HTERT RPE-1 (cell line): Measurements from ENCODE around the gene DACT3.
"Not testable (repeated sequence)": the region's sequence is repeated elsewhere in the genome, so short reads cannot be mapped to it uniquely, and the experiment has no call there.

Experiments used
- in situ Hi-C: fragments of 300-500 bp; cut with MboI; formaldehyde crosslinking; loops from 4 replicates; pipeline ENCODE4 v1.14.3; 2020; ENCODE audit warnings: low sequenced_read_pairs

Gene DACT3

GRCh38 chr19:46634656-46635218, 26.2 kb downstream of the DACT3 start:
- in situ Hi-C loops = no loop called here

GRCh38 chr19:46634045-46634655, 26.8 kb downstream of the DACT3 start:
- in situ Hi-C loops = no loop called here

- in situ Hi-C loops = no loop called here
Observed at GRCh38 chr19:46633130-46633529, 27.9 kb downstream of the DACT3 start.

GRCh38 chr19:46631481-46631880, 29.5 kb downstream of the DACT3 start:
- in situ Hi-C loops = no loop called here

- in situ Hi-C loops = no loop called here
Observed at GRCh38 chr19:46630586-46631205, 30.3 kb downstream of the DACT3 start.

GRCh38 chr19:46629546-46630025, 31.4 kb downstream of the DACT3 start:
- in situ Hi-C loops = no loop called here

- in situ Hi-C loops = not testable (repeated sequence)
Observed at GRCh38 chr19:46628970-46629369, 32.0 kb downstream of the DACT3 start.

- in situ Hi-C loops = no loop called here
Observed at GRCh38 chr19:46626446-46626845, 34.5 kb downstream of the DACT3 start.

- in situ Hi-C loops = no loop called here
Observed at GRCh38 chr19:46625731-46626130, 35.3 kb downstream of the DACT3 start.

GRCh38 chr19:46624958-46625661, 35.9 kb downstream of the DACT3 start, which contains the start of gene PTGIR:
PTGIR (minus strand) TSS chr19:46625089; CDS start chr19:46624225, 864 bp downstream.
- in situ Hi-C loops = no loop called here

GRCh38 chr19:46623915-46624502, 37.0 kb downstream of the DACT3 start:
- in situ Hi-C loops = no loop called here

- in situ Hi-C loops = no loop called here
Observed at GRCh38 chr19:46622118-46622446, 38.9 kb downstream of the DACT3 start.

GRCh38 chr19:46621191-46622117, 39.5 kb downstream of the DACT3 start:
- in situ Hi-C loops = no loop called here

GRCh38 chr19:46620716-46621115, 40.3 kb downstream of the DACT3 start:
- in situ Hi-C loops = no loop called here

- in situ Hi-C loops = no loop called here
Observed at GRCh38 chr19:46620267-46620666, 40.7 kb downstream of the DACT3 start.

- in situ Hi-C loops = no loop called here
Observed at GRCh38 chr19:46618670-46619231, 42.2 kb downstream of the DACT3 start.

GRCh38 chr19:46617601-46618000, 43.4 kb downstream of the DACT3 start:
- in situ Hi-C loops = no loop called here

- in situ Hi-C loops = no loop called here
Observed at GRCh38 chr19:46616631-46617322, 44.2 kb downstream of the DACT3 start.

GRCh38 chr19:46615966-46616365, 45.0 kb downstream of the DACT3 start:
- in situ Hi-C loops = no loop called here
